ENCODE measurements around the gene ABCG2. TPM values are rescaled to one million over a fixed set of nuclear protein-coding genes. Genes with fewer than 3 reads are reported as not detected.
"Not testable (repeated sequence)": the region's sequence is repeated elsewhere in the genome, so short reads cannot be mapped to it uniquely, and the experiment has no call there.

The ABCG2 gene
- total RNA-seq, 3 donors from 2014 or later = 0.24 to 0.71 (median 0.49) TPM

- Mint-ChIP-seq H3K4me3 (no peak overlapping the region), H3K27me3 (ENCODE audit: low read depth) (no peaks in the 10 kb centered on the region), H3K36me3 (ENCODE audit: insufficient read depth) (no peaks in the 10 kb centered on the region), H3K9me3 (no peaks in the 10 kb centered on the region), H3K4me1 (ENCODE audit: low read depth) (no peaks in the 10 kb centered on the region)
- DNase-seq (no peak), ATAC-seq (no peak)
Observed at GRCh38 chr4:88146891-88147290, 11.5 kb downstream of the ABCG2 start.

- no peaks in the 10 kb centered on the region for H3K36me3 Mint-ChIP-seq (ENCODE audit: insufficient read depth)
Observed at GRCh38 chr4:88144866-88145300, 13.6 kb downstream of the ABCG2 start.

GRCh38 chr4:88144048-88144447, 14.4 kb downstream of the ABCG2 start:
- Mint-ChIP-seq H3K27me3 (ENCODE audit: low read depth) (no peaks in the 10 kb centered on the region), H3K9me3 (no peaks in the 10 kb centered on the region), H3K4me1 (ENCODE audit: low read depth) (no peaks in the 10 kb centered on the region), H3K36me3 (ENCODE audit: insufficient read depth) (no peaks in the 10 kb centered on the region), H3K4me3 (no peak overlapping the region)
- ATAC-seq (no peak), DNase-seq (no peak)

More at GRCh38 chr4:88144866-88145300, 13.6 kb downstream of the ABCG2 start:
- no peak for ATAC-seq
- no peaks in the 10 kb centered on the region for H3K9me3 Mint-ChIP-seq
- no peak overlapping the region for H3K4me3 Mint-ChIP-seq
- no peak for DNase-seq
- no peaks in the 10 kb centered on the region for H3K27me3 Mint-ChIP-seq (ENCODE audit: low read depth)
- H3K4me1 Mint-ChIP-seq (ENCODE audit: low read depth) = no peaks in the 10 kb centered on the region

GRCh38 chr4:88143504-88143903, 14.9 kb downstream of the ABCG2 start:
- H3K4me3 Mint-ChIP-seq = no peak overlapping the region
- no peaks in the 10 kb centered on the region for H3K4me1 Mint-ChIP-seq (ENCODE audit: low read depth)
- H3K27me3 Mint-ChIP-seq (ENCODE audit: low read depth) = no peaks in the 10 kb centered on the region
- DNase-seq (no peak), ATAC-seq (no peak)
- no peaks in the 10 kb centered on the region for H3K9me3 Mint-ChIP-seq
- no peaks in the 10 kb centered on the region for H3K36me3 Mint-ChIP-seq (ENCODE audit: insufficient read depth)

- Mint-ChIP-seq H3K36me3 (ENCODE audit: insufficient read depth) (no peaks in the 10 kb centered on the region), H3K27me3 (ENCODE audit: low read depth) (no peaks in the 10 kb centered on the region), H3K4me1 (ENCODE audit: low read depth) (no peaks in the 10 kb centered on the region), H3K4me3 (no peak overlapping the region), H3K9me3 (no peaks in the 10 kb centered on the region)
- DNase-seq (no peak), ATAC-seq (no peak)
Observed at GRCh38 chr4:88138561-88138960, 19.9 kb downstream of the ABCG2 start.

- Mint-ChIP-seq H3K9me3 (no peaks in the 10 kb centered on the region), H3K36me3 (ENCODE audit: insufficient read depth) (no peaks in the 10 kb centered on the region), H3K4me3 (no peak overlapping the region), H3K4me1 (ENCODE audit: low read depth) (no peaks in the 10 kb centered on the region), H3K27me3 (ENCODE audit: low read depth) (no peaks in the 10 kb centered on the region)
- DNase-seq (no peak), ATAC-seq (no peak)
Observed at GRCh38 chr4:88137112-88137511, 21.3 kb downstream of the ABCG2 start.

- no peaks in the 10 kb centered on the region for H3K4me1 Mint-ChIP-seq (ENCODE audit: low read depth)
- H3K27me3 Mint-ChIP-seq (ENCODE audit: low read depth) = no peaks in the 10 kb centered on the region
- no peaks in the 10 kb centered on the region for H3K9me3 Mint-ChIP-seq
- no peak overlapping the region for H3K4me3 Mint-ChIP-seq
- no peaks in the 10 kb centered on the region for H3K36me3 Mint-ChIP-seq (ENCODE audit: insufficient read depth)
- DNase-seq (no peak), ATAC-seq (no peak)
Observed at GRCh38 chr4:88136249-88136648, 22.2 kb downstream of the ABCG2 start.

- Mint-ChIP-seq H3K27me3 (ENCODE audit: low read depth) (no peaks in the 10 kb centered on the region), H3K36me3 (ENCODE audit: insufficient read depth) (no peaks in the 10 kb centered on the region), H3K9me3 (no peaks in the 10 kb centered on the region), H3K4me3 (no peak overlapping the region), H3K4me1 (ENCODE audit: low read depth) (no peaks in the 10 kb centered on the region)
- ATAC-seq (no peak), DNase-seq (no peak)
Observed at GRCh38 chr4:88135356-88135663, 23.1 kb downstream of the ABCG2 start.

- no peaks in the 10 kb centered on the region for H3K27me3 Mint-ChIP-seq (ENCODE audit: low read depth)
- no peak for DNase-seq
- no peaks in the 10 kb centered on the region for H3K4me1 Mint-ChIP-seq (ENCODE audit: low read depth)
- H3K4me3 Mint-ChIP-seq = no peak overlapping the region
- H3K36me3 Mint-ChIP-seq (ENCODE audit: insufficient read depth) = no peaks in the 10 kb centered on the region
- no peaks in the 10 kb centered on the region for H3K9me3 Mint-ChIP-seq
- ATAC-seq = no peak
Observed at GRCh38 chr4:88134536-88135355, 23.7 kb downstream of the ABCG2 start.

- DNase-seq (no peak), ATAC-seq (no peak)
- H3K36me3 Mint-ChIP-seq (ENCODE audit: insufficient read depth) = no peaks in the 10 kb centered on the region
- H3K4me3 Mint-ChIP-seq = no peak overlapping the region
- H3K27me3 Mint-ChIP-seq (ENCODE audit: low read depth) = no peaks in the 10 kb centered on the region
- no peaks in the 10 kb centered on the region for H3K9me3 Mint-ChIP-seq
- H3K4me1 Mint-ChIP-seq (ENCODE audit: low read depth) = no peaks in the 10 kb centered on the region
Observed at GRCh38 chr4:88134111-88134510, 24.3 kb downstream of the ABCG2 start.

GRCh38 chr4:88130544-88131305, 27.7 kb downstream of the ABCG2 start:
- no peaks in the 10 kb centered on the region for H3K4me1 Mint-ChIP-seq (ENCODE audit: low read depth)
- no peaks in the 10 kb centered on the region for H3K9me3 Mint-ChIP-seq
- H3K4me3 Mint-ChIP-seq = no peak overlapping the region
- ATAC-seq = no peak
- H3K27me3 Mint-ChIP-seq (ENCODE audit: low read depth) = no peaks in the 10 kb centered on the region
- no peak for DNase-seq
- no peaks in the 10 kb centered on the region for H3K36me3 Mint-ChIP-seq (ENCODE audit: insufficient read depth)

- H3K4me3 Mint-ChIP-seq = no peak overlapping the region
- no peaks in the 10 kb centered on the region for H3K4me1 Mint-ChIP-seq (ENCODE audit: low read depth)
- ATAC-seq (no peak), DNase-seq (no peak)
- H3K9me3 Mint-ChIP-seq = no peaks in the 10 kb centered on the region
- no peaks in the 10 kb centered on the region for H3K36me3 Mint-ChIP-seq (ENCODE audit: insufficient read depth)
- no peaks in the 10 kb centered on the region for H3K27me3 Mint-ChIP-seq (ENCODE audit: low read depth)
Observed at GRCh38 chr4:88130003-88130402, 28.4 kb downstream of the ABCG2 start.

GRCh38 chr4:88122260-88122659, 36.2 kb downstream of the ABCG2 start:
- H3K9me3 Mint-ChIP-seq = peaks cover 23% of the 10 kb centered on the region
- not testable (repeated sequence) for H3K4me3 Mint-ChIP-seq; H3K4me1 Mint-ChIP-seq (ENCODE audit: low read depth); ATAC-seq; H3K27me3 Mint-ChIP-seq (ENCODE audit: low read depth); DNase-seq; H3K36me3 Mint-ChIP-seq (ENCODE audit: insufficient read depth)

- Mint-ChIP-seq H3K4me3 (no peak overlapping the region), H3K4me1 (ENCODE audit: low read depth) (no peaks in the 10 kb centered on the region), H3K9me3 (peaks cover 23% of the 10 kb centered on the region), H3K27me3 (ENCODE audit: low read depth) (peaks cover 3% of the 10 kb centered on the region), H3K36me3 (ENCODE audit: insufficient read depth) (peaks cover 4% of the 10 kb centered on the region)
- ATAC-seq (no peak), DNase-seq (no peak)
Observed at GRCh38 chr4:88119943-88120342, 38.5 kb downstream of the ABCG2 start.

GRCh38 chr4:88115587-88115986, 42.9 kb downstream of the ABCG2 start:
- Mint-ChIP-seq H3K27me3 (ENCODE audit: low read depth) (no peaks in the 10 kb centered on the region), H3K36me3 (ENCODE audit: insufficient read depth) (peaks cover 2% of the 10 kb centered on the region), H3K4me1 (ENCODE audit: low read depth) (no peaks in the 10 kb centered on the region), H3K9me3 (peaks cover 16% of the 10 kb centered on the region), H3K4me3 (no peak overlapping the region)
- DNase-seq (no peak), ATAC-seq (no peak)

Data from activated T-cell treated with anti-CD3 and anti-CD28 coated beads, Interleukin-2, amount 50 U/mL, for 4 hours (primary cell).